IPS-NIHi7 (cell line): ENCODE results near the gene ANKAR.
"Not testable (repeated sequence)": the region's sequence is repeated elsewhere in the genome, so short reads cannot be mapped to it uniquely, and the experiment has no call there.

Experiments
- DNase-seq: peaks from one replicate; pipeline ENCODE4 v3.0.0; 2012; ENCODE audit warnings: mixed read lengths; ENCODE audit errors: extremely low spot score

ANKAR gene

GRCh38 chr2:189717593-189717992 is 43.1 kb downstream of the ANKAR start:
- DNase-seq, result not testable (repeated sequence)

- no peak for DNase-seq
Observed at GRCh38 chr2:189719571-189719970, 45.1 kb downstream of the ANKAR start.

GRCh38 chr2:189723192-189723591 is 48.7 kb downstream of the ANKAR start:
- no peak for DNase-seq
